Fibroblast of skin of back (primary cell): ENCODE data around the gene JMJD8.

Experiments used
- DNase-seq: peaks from one replicate; pipeline ENCODE4 v3.0.0-alpha.2; 2013

JMJD8 gene

GRCh38 chr16:721765-722540, 37.8 kb upstream of the JMJD8 start:
- no peak for DNase-seq

- DNase-seq = peak; percentile 73
Measured at GRCh38 chr16:720990-721764, 37.0 kb upstream of the JMJD8 start, which contains the start of gene ANTKMT. Gene ANTKMT, plus strand, starts transcription at chr16:721146. Its CDS starts 129 bp downstream, at chr16:721275.

- peak; percentile 75 for DNase-seq
Measured at GRCh38 chr16:720447-720989, 36.4 kb upstream of the JMJD8 start.

- DNase-seq = peak; percentile 19
Measured at GRCh38 chr16:719815-720446, 35.8 kb upstream of the JMJD8 start.

- DNase-seq = no peak
Measured at GRCh38 chr16:718922-719321, 34.8 kb upstream of the JMJD8 start.

GRCh38 chr16:718389-718788, 34.3 kb upstream of the JMJD8 start:
- DNase-seq = no peak

- DNase-seq = no peak
Measured at GRCh38 chr16:717450-718245, 33.5 kb upstream of the JMJD8 start.

GRCh38 chr16:716768-717325, 32.7 kb upstream of the JMJD8 start:
- no peak for DNase-seq

- DNase-seq = peak; percentile 18
Measured at GRCh38 chr16:716200-716568, 32.0 kb upstream of the JMJD8 start.

- DNase-seq = peak; percentile 45
Measured at GRCh38 chr16:715477-716199, 31.5 kb upstream of the JMJD8 start.

- peak; percentile 87 for DNase-seq
Measured at GRCh38 chr16:714558-715476, 30.7 kb upstream of the JMJD8 start, which contains the start of gene METRN. Gene METRN, plus strand, starts transcription at chr16:715118. Its CDS starts 172 bp downstream, at chr16:715290.

GRCh38 chr16:714079-714478, 29.9 kb upstream of the JMJD8 start:
- no peak for DNase-seq

GRCh38 chr16:712740-713250, 28.7 kb upstream of the JMJD8 start:
- peak; percentile 98 for DNase-seq

- peak; percentile 60 for DNase-seq
Measured at GRCh38 chr16:711548-712320, 27.6 kb upstream of the JMJD8 start.

- no peak for DNase-seq
Measured at GRCh38 chr16:711084-711483, 26.9 kb upstream of the JMJD8 start.

- no peak for DNase-seq
Measured at GRCh38 chr16:710500-711075, 26.5 kb upstream of the JMJD8 start.

- DNase-seq = peak; percentile 85
Measured at GRCh38 chr16:709566-710499, 25.7 kb upstream of the JMJD8 start.
